OCI-LY1 (cell line): ENCODE data around the gene JMJD1C.

ENCODE experiments used
- EZH2 ChIP-seq: fragments of 200-600 bp; sonication (generic), shearing (Covaris generic); IDR thresholded peaks from 2 replicates; pipeline ENCODE4 v1.8.0; 2017; ENCODE audit warnings: borderline replicate concordance, mixed run types, mild to moderate bottlenecking, antibody characterized with exemption, low read length, moderate library complexity, mixed read lengths
- TF ChIP-seq, protein P1 (sequence below): fragments of 200-600 bp; sonication (generic), shearing (Covaris generic); IDR thresholded peaks from 2 replicates; pipeline ENCODE4 v1.5.1; 2017; ENCODE audit warnings: mild to moderate bottlenecking, antibody characterized with exemption, low read length, moderate library complexity, mixed read lengths

DNA sequence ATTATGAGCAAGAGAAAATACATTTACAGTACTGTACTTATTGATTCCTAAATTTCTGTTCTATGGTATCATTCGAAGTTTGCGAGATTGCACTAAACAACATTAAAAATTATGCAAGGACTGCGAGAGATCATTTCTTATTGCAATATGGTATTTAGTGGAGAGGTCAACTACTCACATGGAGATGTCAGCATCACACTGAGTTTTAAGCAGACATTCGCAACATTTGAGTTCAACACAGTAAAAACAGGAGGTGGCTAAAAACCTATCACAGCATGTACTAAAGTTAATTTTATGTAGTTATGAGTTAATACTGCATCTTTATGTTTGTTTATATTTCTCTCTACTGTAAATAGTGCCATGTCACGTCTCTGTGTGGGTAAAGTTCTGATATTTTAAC is 53.5 kb downstream of the JMJD1C start:
- no peak for TF ChIP-seq EZH2
- TF ChIP-seq, protein P1, sequence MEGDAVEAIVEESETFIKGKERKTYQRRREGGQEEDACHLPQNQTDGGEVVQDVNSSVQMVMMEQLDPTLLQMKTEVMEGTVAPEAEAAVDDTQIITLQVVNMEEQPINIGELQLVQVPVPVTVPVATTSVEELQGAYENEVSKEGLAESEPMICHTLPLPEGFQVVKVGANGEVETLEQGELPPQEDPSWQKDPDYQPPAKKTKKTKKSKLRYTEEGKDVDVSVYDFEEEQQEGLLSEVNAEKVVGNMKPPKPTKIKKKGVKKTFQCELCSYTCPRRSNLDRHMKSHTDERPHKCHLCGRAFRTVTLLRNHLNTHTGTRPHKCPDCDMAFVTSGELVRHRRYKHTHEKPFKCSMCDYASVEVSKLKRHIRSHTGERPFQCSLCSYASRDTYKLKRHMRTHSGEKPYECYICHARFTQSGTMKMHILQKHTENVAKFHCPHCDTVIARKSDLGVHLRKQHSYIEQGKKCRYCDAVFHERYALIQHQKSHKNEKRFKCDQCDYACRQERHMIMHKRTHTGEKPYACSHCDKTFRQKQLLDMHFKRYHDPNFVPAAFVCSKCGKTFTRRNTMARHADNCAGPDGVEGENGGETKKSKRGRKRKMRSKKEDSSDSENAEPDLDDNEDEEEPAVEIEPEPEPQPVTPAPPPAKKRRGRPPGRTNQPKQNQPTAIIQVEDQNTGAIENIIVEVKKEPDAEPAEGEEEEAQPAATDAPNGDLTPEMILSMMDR = no peak
